HG03135 (cell line): ENCODE results near the gene BCAR3.

Experiments
- ATAC-seq: cut with Tn5 transposase; IDR thresholded peaks from one replicate; pipeline ENCODE4 v1.9.1; 2021; ENCODE audit warnings: mild to moderate bottlenecking, moderate library complexity; ENCODE audit not compliant: unreplicated experiment

BCAR3 gene

DNA sequence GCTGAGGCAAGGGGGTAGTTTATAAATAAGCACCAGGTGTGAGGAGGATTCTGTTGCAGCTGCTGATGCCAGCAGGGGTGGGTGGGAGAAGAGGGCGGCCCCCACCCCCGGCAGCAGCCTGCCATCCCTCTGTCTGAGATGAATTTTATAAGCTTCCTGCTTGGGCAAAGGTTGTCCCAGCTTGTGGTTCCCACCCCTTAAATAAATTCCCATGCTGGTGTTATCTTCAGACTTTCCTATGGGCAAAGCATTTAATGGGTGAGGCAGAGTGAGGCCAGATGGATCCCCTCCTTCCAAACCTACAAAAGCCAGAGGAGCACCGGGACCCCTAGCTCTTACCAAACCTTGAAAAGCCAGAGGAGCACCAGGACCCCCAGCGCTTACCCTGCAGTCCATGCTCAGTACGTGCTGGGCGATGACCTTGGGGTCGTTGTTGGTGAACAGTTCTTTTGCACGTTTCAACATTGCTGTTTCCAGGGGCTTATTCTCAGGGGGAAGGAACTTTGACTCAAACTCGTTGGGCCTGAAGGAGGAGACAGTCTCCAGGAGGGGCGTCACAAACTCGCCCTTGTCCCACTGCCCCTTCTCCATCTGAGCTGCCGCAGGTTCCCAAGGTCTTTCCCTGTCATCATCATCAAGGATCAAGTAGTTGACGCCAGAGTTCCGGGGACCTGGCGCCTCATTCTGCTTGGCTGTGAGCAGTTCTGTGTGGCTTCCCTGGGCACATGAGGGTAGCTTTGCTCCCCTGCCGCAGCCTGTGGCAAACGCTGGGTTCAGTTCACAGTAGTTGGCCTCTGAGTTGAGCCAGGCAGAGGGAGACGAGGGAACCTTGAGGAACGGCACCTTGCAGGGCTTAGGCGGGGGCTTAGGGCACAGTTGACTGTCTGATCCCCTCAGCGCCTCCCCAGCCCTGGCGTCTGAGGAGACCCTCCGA, 99.5 kb downstream of the BCAR3 start:
- ATAC-seq: no peak

- ATAC-seq: no peak
Measured at GRCh38 chr1:93579891-93580290, 101.7 kb downstream of the BCAR3 start.

DNA sequence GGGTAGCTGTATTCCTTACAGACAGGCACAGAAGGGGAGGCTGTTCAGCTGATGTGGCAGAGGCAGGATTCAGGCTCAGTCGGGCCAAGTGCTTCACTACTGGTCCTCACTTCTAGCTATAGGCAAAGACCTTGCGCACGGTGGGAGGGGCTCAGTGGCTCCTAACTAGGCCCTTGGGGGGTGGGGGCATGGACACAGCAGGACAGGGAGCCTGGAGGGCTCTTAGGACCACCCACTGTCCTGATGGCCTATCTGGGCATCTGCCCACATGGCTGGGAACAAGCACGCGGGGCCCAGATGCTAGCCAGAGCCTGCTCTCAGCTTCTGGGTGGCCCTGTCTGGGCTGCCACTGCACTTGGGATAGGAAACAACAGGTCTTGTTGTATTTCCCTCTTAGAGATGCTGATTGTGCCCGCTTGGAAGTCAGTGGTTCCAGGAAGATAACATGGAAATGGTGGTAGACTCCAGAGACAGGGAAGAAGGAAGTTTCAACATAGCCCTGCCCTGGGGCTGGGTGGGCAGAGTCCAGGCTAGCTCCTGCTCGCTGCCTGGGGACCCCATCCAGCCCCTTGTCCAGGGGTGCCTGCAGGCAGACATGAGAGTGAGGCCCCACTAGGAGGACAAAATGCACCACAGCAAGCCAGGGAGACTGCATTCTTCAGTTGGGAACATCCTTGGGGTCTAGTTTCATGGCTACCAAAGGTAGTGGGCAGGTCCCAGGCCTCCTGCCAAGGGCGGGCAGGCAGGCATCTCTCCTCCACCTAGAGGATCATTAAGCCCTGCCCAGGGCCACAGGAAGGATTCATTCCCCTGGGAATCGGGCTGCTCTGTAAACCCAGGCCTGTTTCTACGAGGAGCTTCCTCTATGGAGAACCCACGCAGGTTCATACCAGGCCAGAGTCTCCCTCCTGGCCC, 102.5 kb downstream of the BCAR3 start:
- no peak for ATAC-seq

DNA sequence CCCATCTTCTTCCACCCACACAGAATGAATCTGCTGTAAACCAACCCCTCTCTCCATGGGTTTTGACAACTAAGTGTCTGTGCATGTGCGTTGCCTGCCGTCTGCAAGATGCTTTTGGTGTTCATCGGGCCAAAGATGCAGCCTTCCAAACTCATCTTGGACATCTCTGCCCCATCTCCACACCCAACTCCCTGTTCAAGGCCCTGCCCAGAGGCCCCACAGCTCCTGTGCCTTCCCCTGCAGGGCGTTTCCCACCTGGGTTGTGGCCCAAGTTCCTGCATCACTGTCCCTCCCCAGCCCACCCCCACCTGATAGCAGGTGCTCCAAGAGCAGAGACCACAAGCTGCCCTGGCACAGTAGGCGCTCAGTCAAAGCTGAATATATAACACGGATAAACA, 103.2 kb downstream of the BCAR3 start:
- ATAC-seq: no peak

DNA sequence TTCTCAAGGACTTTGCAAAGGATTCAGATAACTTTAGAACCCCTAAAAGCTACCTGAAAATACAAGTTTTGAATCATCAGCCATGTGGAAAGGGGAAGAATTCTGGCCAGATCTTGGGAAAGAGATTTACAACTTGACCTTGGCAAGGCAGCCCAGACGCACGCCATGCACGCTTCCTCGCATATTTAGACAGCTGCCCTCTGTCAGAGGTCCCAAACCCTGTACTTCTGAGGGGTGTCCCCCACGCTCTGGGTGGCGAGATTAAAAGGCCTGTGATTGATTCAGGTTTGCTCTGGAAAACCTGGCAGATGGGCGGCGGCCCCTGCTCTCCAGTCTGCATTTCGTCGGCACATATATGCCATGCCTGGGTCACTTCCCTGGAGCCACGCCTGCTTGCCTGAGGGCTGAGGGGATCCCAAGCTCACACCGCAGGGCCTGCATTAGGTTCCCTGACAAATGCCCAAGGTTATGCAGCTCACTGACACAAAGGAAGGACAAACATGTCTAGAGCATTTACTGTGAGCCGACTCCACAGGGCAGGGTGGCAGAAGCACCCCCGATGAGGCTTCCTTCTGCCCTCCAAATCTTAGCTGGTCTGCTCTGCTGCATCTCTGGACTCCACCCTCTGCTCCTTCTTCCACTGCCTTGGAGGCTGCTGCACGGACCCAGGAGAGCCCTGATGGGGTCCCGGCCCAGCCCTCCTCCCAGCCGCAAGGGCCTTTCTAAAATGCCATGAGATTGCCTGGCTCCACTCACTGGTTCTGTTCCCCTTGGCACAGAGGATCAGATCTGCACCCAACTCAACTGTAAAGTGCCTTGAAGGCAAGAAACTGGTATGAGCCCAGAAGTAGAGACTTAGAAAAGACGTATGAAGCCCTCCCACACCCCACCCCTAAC, 103.9 kb downstream of the BCAR3 start:
- ATAC-seq: no peak

GRCh38 chr1:93576746-93577145, 104.9 kb downstream of the BCAR3 start:
- ATAC-seq: no peak

DNA sequence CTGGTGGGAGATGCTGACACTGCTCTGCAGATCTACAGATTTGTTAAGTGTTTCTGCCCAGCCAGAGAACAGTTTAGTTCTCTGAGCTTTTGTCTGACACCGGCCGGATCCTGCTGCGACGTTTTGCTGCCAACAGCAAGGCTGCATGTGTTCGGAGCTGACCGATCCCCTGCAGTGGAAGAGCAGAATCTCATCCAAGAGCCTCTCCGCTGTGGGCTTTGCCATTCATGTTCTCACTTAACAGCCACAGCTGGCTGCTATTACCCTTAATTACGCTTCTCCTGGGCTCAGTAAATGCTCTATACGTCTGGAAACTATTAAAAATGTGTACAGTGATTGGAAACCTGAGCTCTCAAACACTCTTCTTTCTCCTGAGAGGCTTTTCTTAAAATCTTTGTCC, 105.3 kb downstream of the BCAR3 start:
- no peak for ATAC-seq

DNA sequence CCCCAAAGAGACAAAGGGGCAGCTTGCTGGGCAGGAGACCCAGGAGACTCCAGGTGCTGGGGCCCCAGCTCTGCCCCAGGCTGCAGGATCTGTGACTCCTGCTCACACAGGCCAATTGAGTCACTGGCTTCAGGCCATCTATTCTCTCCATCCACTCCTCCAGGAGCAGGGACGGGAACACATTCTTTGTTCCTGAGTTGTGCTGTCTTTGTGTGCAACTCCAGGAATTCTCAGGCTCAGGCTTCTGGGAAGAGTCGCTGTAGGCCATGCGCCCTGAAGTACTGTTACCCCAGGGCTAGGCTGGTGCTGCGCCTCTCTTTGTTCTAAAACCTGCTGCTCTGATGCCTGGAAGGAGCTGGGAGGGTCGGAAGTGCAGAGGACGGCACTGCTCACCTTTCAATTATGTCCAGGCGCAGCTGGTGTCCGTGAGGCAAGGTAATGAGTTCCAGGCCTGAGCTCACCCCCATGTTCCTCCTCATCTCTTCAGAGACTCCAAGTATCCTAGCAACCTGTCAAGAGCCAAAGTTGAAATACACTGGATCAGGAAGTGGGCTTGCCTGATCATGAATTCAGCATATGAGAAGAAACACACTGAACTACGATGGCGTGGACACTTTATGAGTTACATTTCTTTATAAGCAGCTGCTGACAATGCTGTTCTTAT, 105.9 kb downstream of the BCAR3 start:
- no peak for ATAC-seq

DNA sequence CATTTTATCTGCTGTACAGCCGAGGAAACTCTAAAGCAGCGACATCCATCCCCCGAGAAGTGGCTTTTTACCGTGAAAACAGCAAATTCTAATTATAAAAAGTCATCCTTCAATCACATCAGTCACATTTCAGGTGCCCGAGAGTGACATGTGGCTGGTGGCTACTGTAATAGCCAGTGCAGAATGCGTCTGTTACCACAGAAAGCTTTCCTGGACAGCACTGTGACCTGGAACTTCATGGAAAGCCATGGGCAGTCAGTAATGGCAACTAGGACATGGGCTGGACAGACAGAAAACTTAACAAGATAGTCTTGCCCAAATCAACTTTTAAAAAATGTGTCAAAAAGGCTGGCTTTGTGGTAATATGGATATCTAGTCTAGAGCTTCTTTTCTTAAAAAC, 106.6 kb downstream of the BCAR3 start:
- ATAC-seq: no peak

DNA sequence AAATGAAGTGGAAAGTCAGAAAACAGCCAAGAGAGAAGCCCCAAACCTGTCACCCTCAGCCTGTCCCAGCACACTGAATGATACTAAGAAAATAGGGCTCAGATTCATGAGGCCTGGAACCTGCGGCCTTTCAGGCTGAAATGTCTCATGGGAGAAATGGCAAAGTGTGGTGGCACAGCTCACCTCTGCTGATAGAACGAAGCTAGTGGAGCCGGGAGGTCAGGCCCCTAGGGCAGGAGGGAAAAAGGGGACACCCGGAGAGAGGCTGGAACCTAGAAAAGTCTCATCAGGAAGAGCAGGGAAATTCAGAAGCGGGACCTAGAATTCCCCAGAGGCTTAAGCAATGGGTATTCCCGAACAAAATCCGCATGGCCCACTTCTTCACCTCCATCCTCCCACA, 107.1 kb downstream of the BCAR3 start:
- ATAC-seq: no peak

GRCh38 chr1:93573940-93574469, 107.6 kb downstream of the BCAR3 start:
- no peak for ATAC-seq

- ATAC-seq: no peak
Measured at GRCh38 chr1:93571623-93572310, 109.9 kb downstream of the BCAR3 start.

DNA sequence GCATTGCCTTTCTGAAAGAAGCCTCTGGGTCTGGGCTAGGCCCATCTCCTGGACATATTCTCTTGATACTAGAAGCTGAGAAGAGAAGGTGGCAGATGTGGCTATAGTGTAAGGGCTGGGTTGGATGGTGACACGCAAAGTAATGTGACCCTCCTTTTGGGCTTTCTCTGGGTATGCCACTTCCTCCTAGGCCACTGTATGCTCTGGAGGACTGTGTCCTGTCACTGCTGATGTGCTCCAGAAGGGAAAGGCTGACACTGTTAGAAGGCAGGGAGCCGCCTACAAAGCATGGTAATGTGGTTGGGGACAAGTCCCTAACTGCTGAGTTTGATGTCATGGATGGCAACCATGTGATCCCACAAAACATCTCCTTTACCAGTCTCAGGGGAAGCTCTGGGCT, 112.1 kb downstream of the BCAR3 start:
- ATAC-seq: no peak

- ATAC-seq: no peak
Measured at GRCh38 chr1:93567255-93567918, 114.2 kb downstream of the BCAR3 start.

DNA sequence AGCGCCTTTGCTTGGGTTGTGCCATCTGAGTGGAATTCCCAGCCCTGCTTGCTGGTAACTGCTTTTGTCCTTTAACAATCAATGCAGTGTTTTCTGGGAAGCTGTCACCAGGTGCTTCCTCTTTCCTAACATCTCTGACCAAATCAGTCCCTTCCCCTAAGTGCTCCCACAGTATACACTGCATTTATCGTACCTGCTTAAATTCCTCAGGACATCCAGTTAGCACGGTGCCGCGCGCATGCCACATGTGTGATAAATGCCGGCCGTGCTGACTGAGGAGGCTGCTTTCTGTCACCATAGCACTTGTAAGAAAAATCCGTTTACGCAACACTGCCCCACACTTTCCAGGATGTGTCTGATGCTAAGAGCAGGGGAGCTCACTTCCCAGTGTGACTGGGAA, 115.4 kb downstream of the BCAR3 start:
- ATAC-seq: no peak

GRCh38 chr1:93565496-93566206, 116.0 kb downstream of the BCAR3 start:
- ATAC-seq: no peak

DNA sequence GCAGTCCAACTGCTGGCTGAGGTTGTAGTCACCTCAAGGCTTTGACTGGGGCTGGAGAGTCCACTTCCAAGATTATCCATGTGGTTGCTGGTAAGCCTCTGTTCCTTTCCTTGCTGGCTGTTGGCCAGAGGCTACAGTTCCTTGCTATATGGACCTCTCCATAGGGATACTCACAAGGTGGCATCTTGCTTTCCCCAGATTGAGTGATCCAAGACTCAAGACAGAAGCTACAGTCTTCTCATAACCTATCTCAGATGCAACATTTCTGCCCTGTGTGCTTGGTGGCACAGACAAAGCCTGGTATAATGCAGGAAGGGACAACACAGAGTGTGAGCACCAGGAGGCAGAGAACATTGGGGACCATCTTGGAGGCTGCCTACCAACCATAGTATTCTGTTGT, 121.9 kb downstream of the BCAR3 start:
- ATAC-seq: no peak

- no peak for ATAC-seq
Measured at GRCh38 chr1:93559045-93559444, 122.6 kb downstream of the BCAR3 start.
